Measurements from ENCODE around the gene SLFN5.
"Not testable (repeated sequence)": the region's sequence is repeated elsewhere in the genome, so short reads cannot be mapped to it uniquely, and the experiment has no call there.

SLFN5 gene

DNA sequence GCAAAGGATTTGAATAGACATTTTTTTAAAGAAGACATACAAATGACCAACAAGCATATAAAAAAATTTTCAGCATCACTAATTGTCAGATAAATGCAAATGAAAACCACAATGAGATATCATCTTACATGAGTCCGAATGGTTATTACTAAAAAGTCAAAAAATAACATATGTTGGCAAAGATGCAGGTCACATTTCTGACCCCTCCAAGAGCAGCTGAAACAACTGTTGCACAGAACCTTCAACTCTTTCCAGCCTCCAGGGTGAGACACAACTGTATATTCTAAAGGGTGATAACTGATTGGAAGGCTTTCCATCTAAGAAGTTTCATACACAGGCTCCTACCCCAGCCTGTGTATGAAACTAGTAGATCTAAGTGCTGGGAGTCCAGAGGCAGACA, 51.9 kb downstream of the SLFN5 start:
- DNase-seq, result no peak

GRCh38 chr17:35295686-35296085, 52.8 kb downstream of the SLFN5 start:
- no peak for DNase-seq

DNA sequence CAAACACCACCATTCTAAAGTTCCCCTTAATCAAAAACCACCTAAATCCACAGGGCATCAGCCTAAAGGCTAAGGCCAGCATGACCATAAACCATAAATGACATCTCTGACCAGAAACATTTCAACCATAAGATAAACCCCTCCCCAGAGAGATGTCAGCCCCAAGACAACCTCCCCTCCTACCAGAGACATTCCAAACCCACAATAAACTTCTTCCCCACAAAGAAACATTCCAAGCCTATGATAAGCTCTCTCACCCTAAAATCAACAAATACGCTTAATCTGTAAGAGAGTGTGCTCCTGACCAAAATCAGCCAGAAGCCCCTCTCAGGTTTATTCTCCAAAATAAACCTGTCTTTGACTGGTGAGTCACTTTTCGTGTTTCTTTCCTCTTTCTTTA, 54.8 kb downstream of the SLFN5 start:
- DNase-seq, result no peak

DNA sequence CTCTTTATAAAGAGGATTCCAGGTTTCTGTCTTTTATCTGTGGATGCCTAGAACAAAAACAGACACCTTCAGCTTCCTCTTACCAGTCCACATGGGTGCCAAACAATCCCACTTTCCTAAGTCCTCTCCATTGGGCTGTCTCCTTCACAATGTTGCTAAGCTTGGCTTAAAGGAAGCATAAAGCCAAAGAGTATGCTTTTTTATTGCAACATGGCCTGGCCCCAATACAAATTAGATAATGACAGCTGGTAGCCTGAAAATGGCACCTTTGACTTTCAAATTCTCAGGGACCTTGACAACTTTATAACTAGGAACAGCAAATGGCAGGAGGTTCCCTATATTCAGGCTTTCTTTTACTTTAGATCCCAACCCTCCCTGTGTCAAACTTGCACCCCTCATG, 55.8 kb downstream of the SLFN5 start:
- DNase-seq, result no peak

DNA sequence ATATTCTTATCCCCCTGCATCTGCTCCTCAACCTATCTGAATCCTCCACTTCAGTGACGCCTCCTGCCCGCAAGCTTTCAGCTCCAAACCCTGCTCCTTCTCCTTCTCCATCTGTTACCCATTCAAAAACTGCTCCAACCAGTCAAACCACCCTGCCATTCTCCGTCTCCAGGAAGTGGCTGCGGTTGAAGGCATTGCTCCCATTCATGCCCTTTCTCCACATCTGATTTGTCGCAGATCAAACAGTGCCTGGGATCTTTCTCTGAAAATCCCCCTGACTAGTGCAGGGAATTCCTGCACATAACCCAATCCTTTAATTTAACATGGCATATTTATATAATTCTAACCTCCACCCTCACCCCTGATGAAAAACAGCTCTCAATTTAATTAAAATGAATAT, 56.3 kb downstream of the SLFN5 start:
- no peak for DNase-seq

GRCh38 chr17:35309345-35309744, 66.5 kb downstream of the SLFN5 start:
- not testable (repeated sequence) for DNase-seq

DNA sequence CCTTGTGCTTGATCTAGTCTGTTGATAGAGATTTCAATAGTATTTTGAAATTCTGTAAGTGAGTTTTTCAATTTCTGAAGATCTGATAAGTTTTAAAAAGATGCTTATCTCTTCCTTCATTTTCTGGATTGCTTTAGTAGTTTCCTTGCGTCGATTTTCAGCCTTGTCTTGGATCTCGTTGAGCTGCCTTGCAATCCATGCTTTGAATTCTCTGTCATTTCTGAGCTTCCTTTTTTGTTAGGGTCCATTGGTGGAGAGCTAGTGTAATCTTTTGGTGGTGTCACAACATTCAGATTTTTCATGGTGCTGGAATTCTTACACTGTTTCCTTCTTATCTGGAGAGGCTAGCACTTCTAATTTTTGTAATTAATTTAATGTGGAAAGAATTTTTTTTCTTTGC, 69.5 kb downstream of the SLFN5 start:
- no peak for DNase-seq

DNA sequence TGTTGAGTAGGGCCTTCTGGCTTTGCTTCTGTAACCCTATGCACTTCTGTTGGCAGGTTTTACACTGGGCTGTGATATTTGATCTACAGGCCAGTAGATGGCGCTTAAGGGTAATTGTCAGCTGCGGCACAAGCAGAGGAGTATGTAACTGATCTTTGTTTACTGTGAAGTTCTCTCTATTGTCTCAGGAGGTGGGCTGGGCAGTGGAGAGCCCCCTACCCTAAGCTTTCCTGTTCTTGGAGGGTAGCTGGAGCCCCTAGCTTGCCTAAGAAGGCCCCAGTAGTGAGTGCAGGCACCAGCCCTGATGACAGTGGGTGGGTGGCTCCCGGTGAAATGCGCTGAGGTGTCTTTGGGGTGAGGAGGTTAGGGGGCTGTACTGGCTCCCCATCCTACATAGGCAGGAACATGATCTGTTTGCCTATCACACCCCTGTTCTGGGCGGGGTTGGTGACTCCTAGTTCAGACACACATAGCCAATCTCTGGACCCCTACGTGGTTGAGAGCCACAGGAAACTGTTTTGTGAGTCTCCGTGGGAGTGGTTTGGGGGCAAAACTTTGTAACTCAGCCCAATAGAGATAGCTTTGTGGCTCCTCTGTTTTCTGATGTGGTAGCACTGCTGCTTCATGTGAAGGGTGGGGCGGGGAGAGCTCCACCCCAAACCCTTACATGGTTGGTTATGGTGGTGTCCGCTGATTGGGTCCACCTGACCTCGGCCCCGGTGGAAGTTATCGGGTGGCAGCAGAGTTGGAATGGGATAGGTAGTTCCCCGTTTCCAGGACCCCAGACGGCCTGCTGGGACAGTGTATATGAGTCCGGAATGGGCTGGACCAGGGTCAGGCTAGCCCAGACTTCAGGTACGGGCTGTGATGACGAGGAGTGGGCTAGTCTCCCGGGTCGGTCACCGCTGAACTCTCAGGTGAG, 70.2 kb downstream of the SLFN5 start:
- DNase-seq, result peak; percentile 80 to 82

GRCh38 chr17:35313875-35314409, 71.1 kb downstream of the SLFN5 start:
- peak; percentile 30 to 31 for DNase-seq

- no peak for DNase-seq
These were observed 71.7 kb downstream of the SLFN5 start for GRCh38 chr17:35314415-35315216.

- DNase-seq, result no peak
These were observed 72.4 kb downstream of the SLFN5 start for GRCh38 chr17:35315283-35315682.

GRCh38 chr17:35315971-35316370, 73.1 kb downstream of the SLFN5 start:
- no peak for DNase-seq

DNA sequence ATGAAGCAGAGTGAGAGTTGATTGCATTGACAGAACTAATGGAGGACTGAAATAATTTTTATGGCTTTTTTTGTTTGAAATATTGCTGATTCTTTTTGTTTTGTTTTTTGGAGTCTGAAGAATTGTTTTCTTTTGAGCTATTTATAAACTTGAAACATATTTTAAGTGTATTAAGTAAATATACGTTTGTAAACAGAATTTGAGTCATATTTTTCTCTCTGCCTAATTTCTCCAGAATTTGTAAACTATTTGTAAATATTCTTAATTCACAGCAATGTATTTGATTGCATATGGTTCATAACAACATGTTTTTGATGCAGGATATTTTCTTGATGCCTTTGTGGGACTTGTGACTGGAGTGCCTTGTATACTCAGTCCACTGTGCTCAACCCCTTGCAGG, 79.9 kb downstream of the SLFN5 start:
- DNase-seq, result no peak

All from activated T-cell treated with anti-CD3 and anti-CD28 coated beads, Interleukin-2, amount 50 U/mL, for 48 hours (primary cell).